Measurements from ENCODE around the gene IFNA6.
A peak's percentile ranks its signal among the peaks of the same experiment; 100 is the strongest.
"Not testable (repeated sequence)": the region's sequence is repeated elsewhere in the genome, so short reads cannot be mapped to it uniquely, and the experiment has no call there.

IFNA6 gene

GRCh38 chr9:21350787-21351186 lies at the start of gene IFNA6:
Gene IFNA6 (minus strand): TSS chr9:21350887. CDS start chr9:21350887, 0 bp downstream.
- no peak for DNase-seq

GRCh38 chr9:21399956-21400355 lies 49.3 kb upstream of the IFNA6 start:
- DNase-seq = no peak

- no peak for DNase-seq
Observed at GRCh38 chr9:21398955-21399489, 48.3 kb upstream of the IFNA6 start.

- peak; percentile 69 for DNase-seq
Observed at GRCh38 chr9:21395778-21396717, 45.4 kb upstream of the IFNA6 start.

- DNase-seq = no peak
Observed at GRCh38 chr9:21392270-21392669, 41.6 kb upstream of the IFNA6 start.

GRCh38 chr9:21385131-21385670 lies 34.5 kb upstream of the IFNA6 start, which contains the start of gene IFNA2:
Gene IFNA2 (minus strand): TSS chr9:21385398. CDS start chr9:21385329, 69 bp downstream.
- no peak for DNase-seq

- DNase-seq = no peak
Observed at GRCh38 chr9:21383627-21384026, 32.9 kb upstream of the IFNA6 start.

GRCh38 chr9:21381448-21382339 lies 31.0 kb upstream of the IFNA6 start:
- DNase-seq = no peak

GRCh38 chr9:21371467-21371866 lies 20.8 kb upstream of the IFNA6 start:
- DNase-seq = not testable (repeated sequence)

GRCh38 chr9:21367957-21368356 lies 17.3 kb upstream of the IFNA6 start, which contains the start of gene IFNA13:
Gene IFNA13 (minus strand): TSS chr9:21368057. CDS start chr9:21368010, 47 bp downstream.
- no peak for DNase-seq

- not testable (repeated sequence) for DNase-seq
Observed at GRCh38 chr9:21367169-21367568, 16.5 kb upstream of the IFNA6 start.

GRCh38 chr9:21362287-21362686 lies 11.6 kb upstream of the IFNA6 start:
- DNase-seq = no peak

GRCh38 chr9:21357479-21358460 lies 7.1 kb upstream of the IFNA6 start:
- peak; percentile 19 for DNase-seq

GRCh38 chr9:21348430-21348970 lies 2.2 kb downstream of the IFNA6 start:
- no peak for DNase-seq

- no peak for DNase-seq
Observed at GRCh38 chr9:21340735-21341134, 10.0 kb downstream of the IFNA6 start.

- no peak for DNase-seq
Observed at GRCh38 chr9:21336457-21336856, 14.2 kb downstream of the IFNA6 start.

- peak; percentile 91 for DNase-seq
Observed at GRCh38 chr9:21334701-21335632, 15.7 kb downstream of the IFNA6 start, which contains the start of gene KLHL9. Gene KLHL9 (minus strand): TSS chr9:21335404. CDS start chr9:21334859, 545 bp downstream.

- no peak for DNase-seq
Observed at GRCh38 chr9:21333226-21333625, 17.5 kb downstream of the IFNA6 start.

- no peak for DNase-seq
Observed at GRCh38 chr9:21331676-21332402, 18.8 kb downstream of the IFNA6 start.

Data from activated CD4-positive, alpha-beta T cell treated with anti-CD3 and anti-CD28 coated beads for 48 hours (primary cell).